D721Med (cell line): ENCODE data around the gene FAM136A.
"Not testable (repeated sequence)": the region's sequence is repeated elsewhere in the genome, so short reads cannot be mapped to it uniquely, and the experiment has no call there.

Experiments used
- DNase-seq: peaks from one replicate; pipeline ENCODE4 v3.0.0; 2011; ENCODE audit warnings: low spot score; ENCODE audit not compliant: insufficient read length
- FAIRE-seq: peaks from 2 replicates; lab custom pipeline; 2011; peaks lifted over from hg19 to GRCh38; lab: Jason Lieb, UNC
- CTCF ChIP-seq: IDR thresholded peaks from 2 replicates; pipeline ENCODE4 v1.5.1; 2012; ENCODE audit warnings: mild to moderate bottlenecking, control low read depth; ENCODE audit not compliant: insufficient read depth; ENCODE audit errors: missing control alignments

The FAM136A gene

GRCh38 chr2:70321370-70321769 lies 19.5 kb upstream of the FAM136A start:
- FAIRE-seq (no peak), DNase-seq (no peak)
- no peak for TF ChIP-seq CTCF

GRCh38 chr2:70314640-70315039 lies 12.8 kb upstream of the FAM136A start:
- FAIRE-seq: no peak
- no peak for DNase-seq
- TF ChIP-seq CTCF: no peak

- DNase-seq: no peak
- no peak for TF ChIP-seq CTCF
- FAIRE-seq: no peak
Observed at GRCh38 chr2:70312560-70312959, 10.7 kb upstream of the FAM136A start.

- no peak for DNase-seq
- no peak for TF ChIP-seq CTCF
- FAIRE-seq: no peak
Observed at GRCh38 chr2:70310899-70311298, 9.0 kb upstream of the FAM136A start.

- no peak for TF ChIP-seq CTCF
- no peak for FAIRE-seq
- no peak for DNase-seq
Observed at GRCh38 chr2:70305531-70305930, 3.7 kb upstream of the FAM136A start.

GRCh38 chr2:70304498-70304897 lies 2.6 kb upstream of the FAM136A start:
- FAIRE-seq (no peak), DNase-seq (no peak)
- no peak for TF ChIP-seq CTCF

GRCh38 chr2:70303186-70303585 lies 1.3 kb upstream of the FAM136A start:
- no peak for TF ChIP-seq CTCF
- no peak for FAIRE-seq
- no peak for DNase-seq

GRCh38 chr2:70302195-70302546 lies 304 bp upstream of the FAM136A start:
- FAIRE-seq, DNase-seq: not testable (repeated sequence)
